Hematopoietic multipotent progenitor cell treated with erythropoietin and hydrocortisone succinate and interleukin-3 and kit ligand, for 8 days (in vitro differentiated cells): ENCODE data around the gene PATL1.
"Not testable (repeated sequence)": the region's sequence is repeated elsewhere in the genome, so short reads cannot be mapped to it uniquely, and the experiment has no call there.

Source experiments
- DNase-seq: peaks from one replicate; pipeline ENCODE4 v3.0.0-alpha.2; 2015

Gene PATL1

DNA sequence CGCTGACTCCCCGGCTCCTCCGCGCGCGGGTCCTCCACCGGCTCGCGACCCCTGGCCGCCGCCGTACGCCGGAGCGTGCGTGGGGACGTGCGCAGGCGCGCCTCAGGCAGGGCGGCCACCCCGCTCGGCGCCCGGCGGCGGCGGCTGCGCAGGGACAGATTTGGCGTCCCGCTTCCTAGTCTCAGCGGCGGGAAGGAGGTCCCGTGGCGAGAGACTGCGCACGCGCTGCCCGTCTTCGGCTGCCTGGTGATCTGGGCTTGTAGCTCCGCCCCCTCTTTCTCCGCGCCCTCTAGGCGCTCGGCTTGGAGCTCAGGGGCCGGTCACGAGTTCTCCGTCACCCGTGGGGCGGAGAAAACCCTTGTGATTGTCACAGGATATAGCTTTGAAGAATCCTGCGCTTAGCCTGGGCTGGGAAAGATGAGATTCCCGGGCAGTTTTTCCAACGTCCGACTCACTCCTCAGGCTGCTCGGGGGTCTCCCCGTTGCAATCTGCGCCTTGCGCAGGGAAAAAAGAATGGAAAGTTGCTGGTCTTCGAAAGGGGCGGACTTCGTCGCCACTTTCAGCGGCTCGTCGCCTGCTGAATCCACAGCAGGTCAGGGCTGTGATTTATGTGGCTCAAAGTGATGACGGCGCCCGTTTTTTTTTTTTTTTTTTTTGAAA, at the start of gene PATL1:
TSS of gene PATL1 (minus strand) at position 88 of the 661 bp plus-strand sequence. CDS start 142 bp downstream, outside the sequence.
- DNase-seq, result peak; percentile 98

DNA sequence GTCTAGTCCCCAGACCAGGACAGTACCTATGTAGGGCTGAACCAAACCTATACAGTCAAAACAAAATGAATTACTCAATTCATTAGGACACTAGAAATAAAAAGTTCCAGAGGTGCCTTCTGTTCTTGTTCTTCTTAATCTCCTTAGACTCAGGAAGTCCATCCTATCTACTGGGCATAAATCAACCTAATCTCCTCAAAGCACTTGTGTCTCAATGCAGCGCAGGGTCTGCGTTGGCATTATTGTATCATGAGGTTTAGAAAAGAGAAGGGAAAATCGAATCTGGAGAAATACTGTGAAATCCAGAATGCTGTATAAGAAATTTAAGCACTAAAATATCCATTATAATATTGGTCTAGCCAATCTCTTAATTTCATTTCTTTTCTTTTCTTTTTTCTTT, 47.2 kb upstream of the PATL1 start:
- DNase-seq, result peak; percentile 10

GRCh38 chr11:59713745-59714144, 44.9 kb upstream of the PATL1 start, which contains the start of gene OR10V1:
Gene OR10V1, minus strand, starts transcription at chr11:59713845. Its CDS starts 0 bp downstream, at chr11:59713845.
- DNase-seq, result no peak

DNA sequence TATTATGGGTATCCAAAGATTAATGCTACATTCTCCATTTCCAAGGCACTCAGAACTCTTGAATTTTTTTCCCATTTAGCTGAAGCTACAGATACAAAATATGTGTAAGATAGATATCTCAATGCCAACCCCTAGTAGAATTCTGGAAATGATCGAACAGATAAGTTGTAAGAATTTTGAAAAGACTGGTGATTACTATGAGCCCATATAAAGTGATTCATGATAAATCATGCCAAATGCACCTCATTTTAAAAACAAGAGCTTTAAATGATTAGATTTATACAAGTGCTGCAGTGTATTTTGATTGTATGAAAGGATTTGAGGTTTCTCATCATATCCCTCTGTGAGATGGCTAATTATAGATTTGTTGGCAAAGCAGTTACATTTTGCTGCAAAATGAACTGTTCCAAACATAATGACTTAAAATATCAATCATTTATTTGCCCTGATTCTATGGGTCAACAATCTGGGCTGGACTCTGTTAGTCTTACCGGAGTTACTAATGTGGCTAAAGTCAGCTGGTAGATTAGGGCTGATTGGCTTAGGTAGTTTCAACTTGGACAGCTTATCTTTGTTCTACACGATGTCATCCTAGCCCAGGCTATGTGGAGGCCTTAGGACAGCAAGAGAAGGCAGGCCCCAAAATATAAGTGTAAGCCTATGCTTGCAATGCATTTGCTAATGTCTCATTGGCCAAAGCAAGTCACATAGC, 41.5 kb upstream of the PATL1 start:
- DNase-seq, result no peak

DNA sequence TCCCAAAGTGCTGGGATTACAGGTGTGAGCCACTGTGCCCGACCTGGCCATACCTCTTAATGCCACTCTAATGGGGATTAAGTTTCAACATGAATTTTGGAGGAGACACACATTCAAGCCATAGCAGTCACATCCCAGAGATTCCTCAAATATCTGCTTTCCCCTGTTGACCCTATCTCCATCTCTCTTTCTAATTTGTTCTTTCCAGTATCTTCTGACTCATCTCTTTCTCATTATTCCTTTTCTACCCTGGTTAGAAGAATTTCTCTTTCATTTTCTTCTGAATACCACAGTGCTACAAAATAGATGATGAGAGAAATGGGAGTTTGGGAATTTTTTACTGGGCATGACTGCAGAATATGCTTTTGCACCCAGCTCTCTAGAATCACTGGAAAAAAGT, 39.7 kb upstream of the PATL1 start:
- DNase-seq, result no peak

GRCh38 chr11:59707371-59707770, 38.5 kb upstream of the PATL1 start:
- DNase-seq, result no peak

GRCh38 chr11:59706518-59707285, 37.9 kb upstream of the PATL1 start:
- DNase-seq, result peak; percentile 90

- DNase-seq, result no peak
Measured at GRCh38 chr11:59705294-59705693, 36.5 kb upstream of the PATL1 start.

DNA sequence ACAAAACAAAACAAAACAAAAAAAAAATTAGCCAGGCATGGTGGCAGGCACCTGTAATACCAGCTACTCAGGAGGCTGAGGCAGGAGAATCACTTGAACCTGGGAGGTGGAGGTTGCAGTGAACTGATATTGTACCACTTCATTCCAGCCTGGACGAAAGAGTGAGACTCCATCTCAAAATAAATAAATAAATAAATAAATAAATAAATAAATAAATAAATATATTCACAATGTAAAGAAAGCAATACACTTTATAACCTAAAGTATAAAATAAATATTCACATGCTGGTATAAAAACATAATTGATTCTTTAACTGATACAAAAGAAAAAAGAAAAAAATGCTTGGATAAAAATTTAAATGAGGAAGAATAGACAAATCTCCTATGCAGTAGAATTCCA, 34.7 kb upstream of the PATL1 start:
- DNase-seq, result not testable (repeated sequence)

DNA sequence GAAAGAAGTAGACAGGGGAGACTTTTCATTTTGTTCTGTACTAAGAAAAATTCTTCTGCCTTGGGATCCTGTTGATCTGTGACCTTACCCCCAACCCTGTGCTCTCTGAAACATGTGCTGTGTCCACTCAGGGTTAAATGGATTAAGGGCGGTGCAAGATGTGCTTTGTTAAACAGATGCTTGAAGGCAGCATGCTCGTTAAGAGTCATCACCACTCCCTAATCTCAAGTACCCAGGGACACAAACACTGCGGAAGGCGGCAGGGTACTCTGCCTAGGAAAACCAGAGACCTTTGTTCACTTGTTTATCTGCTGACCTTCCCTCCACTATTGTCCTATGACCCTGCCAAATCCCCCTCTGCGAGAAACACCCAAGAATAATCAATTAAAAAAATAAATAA, 31.3 kb upstream of the PATL1 start:
- DNase-seq, result not testable (repeated sequence)

DNA sequence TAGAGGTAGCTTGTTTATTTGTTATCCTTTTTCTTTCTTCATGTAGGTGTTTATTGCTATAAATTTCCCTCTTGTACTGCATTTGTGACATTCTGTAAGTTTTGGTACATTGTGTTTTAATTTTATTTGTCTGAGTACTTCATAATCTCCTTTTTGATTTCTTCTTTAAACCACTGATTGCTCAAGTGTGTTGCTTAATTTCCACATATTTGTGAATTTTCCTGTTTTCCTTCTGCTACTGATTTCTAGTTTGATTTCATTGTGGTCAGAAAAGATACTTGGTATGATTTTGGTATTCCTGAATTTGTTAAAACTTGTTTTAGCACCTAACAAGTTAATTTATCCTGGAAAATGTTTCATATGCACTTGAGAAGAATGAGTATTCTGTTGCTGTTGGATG, 29.7 kb upstream of the PATL1 start:
- no peak for DNase-seq

GRCh38 chr11:59692915-59693314, 24.1 kb upstream of the PATL1 start:
- DNase-seq, result no peak

DNA sequence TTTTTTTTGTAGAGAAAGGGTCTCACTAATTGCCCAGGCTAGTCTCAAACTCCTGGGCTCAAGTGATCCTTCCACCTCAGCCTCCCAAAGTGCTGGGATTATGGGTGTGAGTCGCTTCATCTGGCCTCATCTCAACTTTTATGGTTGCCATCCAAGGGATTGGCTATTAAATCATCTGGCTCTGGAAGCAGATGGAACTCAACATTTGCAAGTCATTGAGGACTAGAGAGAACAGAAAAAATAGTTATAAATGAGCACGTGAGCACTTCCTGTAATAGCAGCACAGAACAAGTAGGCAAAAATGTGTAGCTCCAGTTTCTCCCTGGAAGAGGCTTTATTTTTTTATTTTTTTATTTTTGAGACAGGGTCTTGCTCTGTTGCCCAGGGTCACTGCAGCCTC, 22.3 kb upstream of the PATL1 start:
- no peak for DNase-seq

- no peak for DNase-seq
Measured at GRCh38 chr11:59689015-59689414, 20.2 kb upstream of the PATL1 start.

- not testable (repeated sequence) for DNase-seq
Measured at GRCh38 chr11:59681260-59681725, 12.5 kb upstream of the PATL1 start.

- DNase-seq, result peak; percentile 84
Measured at GRCh38 chr11:59680287-59681154, 11.7 kb upstream of the PATL1 start.

- DNase-seq, result no peak
Measured at GRCh38 chr11:59679347-59679746, 10.5 kb upstream of the PATL1 start.

- no peak for DNase-seq
Measured at GRCh38 chr11:59678813-59679165, 10.0 kb upstream of the PATL1 start.

GRCh38 chr11:59678118-59678812, 9.4 kb upstream of the PATL1 start:
- DNase-seq, result no peak

- DNase-seq, result no peak
Measured at GRCh38 chr11:59676205-59676604, 7.4 kb upstream of the PATL1 start.

DNA sequence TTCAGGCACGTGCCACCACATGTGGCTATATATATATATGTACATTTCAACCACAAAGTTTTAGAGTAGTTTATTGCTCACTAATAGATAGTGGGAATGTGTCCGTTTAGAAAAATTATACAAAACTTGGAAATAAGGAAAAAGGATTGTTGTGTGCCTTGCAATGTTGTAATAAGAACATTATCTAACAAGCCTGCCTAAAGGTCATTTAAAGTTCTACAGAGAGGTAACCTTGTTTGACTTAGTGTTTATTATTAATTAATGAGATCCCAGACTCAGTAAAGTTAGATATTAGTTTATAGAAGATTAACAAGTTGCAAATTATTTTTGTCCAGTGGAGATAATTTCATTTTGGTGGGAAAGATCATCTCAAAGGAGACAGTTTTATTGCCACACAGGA, 5.5 kb upstream of the PATL1 start:
- DNase-seq, result no peak

DNA sequence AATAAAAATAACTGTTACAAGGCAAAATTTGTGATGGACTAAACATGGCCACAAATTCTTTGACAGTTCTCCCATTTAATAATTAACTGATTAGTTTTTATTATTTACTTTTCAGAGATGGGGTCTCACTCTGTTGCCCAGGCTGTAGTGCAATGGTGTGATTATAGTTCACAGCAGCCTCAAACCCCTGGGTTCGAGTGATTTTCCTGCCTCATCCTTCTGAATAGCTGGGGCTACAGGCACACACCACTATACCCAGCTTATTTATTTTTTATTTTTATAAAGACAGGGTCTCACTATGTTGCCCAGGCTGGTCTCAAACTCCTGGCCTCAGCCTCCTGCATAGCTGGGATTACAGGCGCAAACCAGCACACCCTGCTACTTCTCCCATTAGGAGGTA, 4.5 kb upstream of the PATL1 start:
- DNase-seq, result no peak
